ENCODE results near the gene FETUB. TPM values are rescaled to one million over a fixed set of nuclear protein-coding genes. Genes with fewer than 3 reads are reported as not detected.
"Not testable (repeated sequence)": the region's sequence is repeated elsewhere in the genome, so short reads cannot be mapped to it uniquely, and the experiment has no call there.

Gene FETUB
- total RNA-seq, 1 experiment from 2014 or later = not detected

DNA sequence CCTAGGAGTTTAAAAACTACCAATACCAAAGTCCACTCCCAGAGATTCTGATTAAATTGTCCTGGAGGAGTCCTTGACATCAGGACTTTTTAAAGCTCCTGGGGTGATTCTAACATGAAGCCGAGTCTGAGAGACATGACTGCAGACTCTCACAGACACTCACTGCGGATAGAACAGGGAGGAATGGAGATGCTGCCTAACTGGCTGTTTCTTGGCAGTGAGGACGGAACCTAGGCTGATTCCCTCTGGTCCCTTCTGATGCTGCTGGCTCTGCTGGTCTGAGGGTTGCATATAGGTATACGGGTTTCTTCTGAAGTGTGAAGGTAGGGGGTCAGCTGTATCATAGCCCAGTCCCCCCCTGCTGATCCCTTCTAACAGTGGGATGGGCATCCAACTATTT lies 24.3 kb downstream of the FETUB start:
- no peaks in the 10 kb centered on the region for H3K27me3 ChIP-seq (ENCODE audit: control insufficient read depth, insufficient read depth, low read length)
- H3K4me3 ChIP-seq (ENCODE audit: insufficient read depth, low read depth, low read length) = no peak overlapping the region
- no peaks in the 10 kb centered on the region for H3K36me3 ChIP-seq (replicated peaks; ENCODE audit: control insufficient read depth, insufficient read depth, low read length)
- no peak for DNase-seq

DNA sequence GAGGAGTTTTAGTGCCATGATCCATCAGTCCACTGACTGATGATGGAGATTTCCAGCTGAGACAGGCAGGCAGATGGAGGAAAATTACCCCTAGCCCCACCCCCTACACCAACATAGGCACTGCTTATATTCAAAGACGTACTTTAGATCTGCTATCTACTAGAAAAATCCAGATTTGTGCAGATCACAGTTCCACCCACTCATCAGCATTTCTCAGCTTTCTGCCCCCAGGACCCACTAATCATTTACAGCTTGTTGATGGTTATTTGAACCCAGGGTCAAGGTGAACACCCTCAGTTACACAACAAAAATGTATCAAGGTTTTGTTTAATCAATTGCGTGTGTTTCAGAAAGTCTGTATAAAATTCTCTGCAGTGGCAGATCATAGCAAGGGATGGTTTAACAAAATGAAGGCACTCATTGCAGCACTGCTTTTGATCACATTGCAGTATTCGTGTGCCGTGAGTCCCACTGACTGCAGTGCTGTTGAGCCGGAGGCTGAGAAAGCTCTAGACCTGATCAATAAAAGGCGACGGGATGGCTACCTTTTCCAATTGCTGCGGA lies 25.5 kb downstream of the FETUB start, which contains the start of gene HRG:
TSS of gene HRG (plus strand) at position 390 of the 564 bp plus-strand sequence. CDS start at position 408, 18 bp downstream.
- no peak for DNase-seq
- H3K4me3 ChIP-seq (ENCODE audit: insufficient read depth, low read depth, low read length) = no peak within 1 kb of the TSS
- no peaks in the 10 kb centered on the region for H3K27me3 ChIP-seq (ENCODE audit: control insufficient read depth, insufficient read depth, low read length)
- no peaks in the 10 kb centered on the region for H3K36me3 ChIP-seq (replicated peaks; ENCODE audit: control insufficient read depth, insufficient read depth, low read length)

DNA sequence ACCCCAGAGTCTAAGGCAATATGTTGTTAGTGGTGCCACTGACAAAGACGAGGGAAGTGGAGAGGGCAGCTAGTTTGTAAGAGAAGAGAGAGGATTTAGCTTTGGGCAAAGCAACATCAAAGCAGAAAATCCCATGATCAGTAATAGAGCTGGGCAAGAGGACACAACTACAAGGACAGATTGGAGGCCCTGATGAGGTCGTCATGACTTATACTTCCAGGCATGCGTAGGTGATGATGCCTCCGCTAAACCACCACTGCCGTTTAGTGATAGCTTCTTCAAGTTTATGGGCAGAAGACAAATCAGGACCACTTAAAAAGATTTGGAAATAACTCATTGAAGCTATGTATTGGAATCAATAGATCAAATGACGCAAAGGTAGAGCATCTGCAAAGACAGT lies 28.2 kb downstream of the FETUB start:
- Histone ChIP-seq H3K27me3 (ENCODE audit: control insufficient read depth, insufficient read depth, low read length) (no peaks in the 10 kb centered on the region), H3K4me3 (ENCODE audit: insufficient read depth, low read depth, low read length) (no peak overlapping the region), H3K36me3 (replicated peaks; ENCODE audit: control insufficient read depth, insufficient read depth, low read length) (no peaks in the 10 kb centered on the region)
- no peak for DNase-seq

DNA sequence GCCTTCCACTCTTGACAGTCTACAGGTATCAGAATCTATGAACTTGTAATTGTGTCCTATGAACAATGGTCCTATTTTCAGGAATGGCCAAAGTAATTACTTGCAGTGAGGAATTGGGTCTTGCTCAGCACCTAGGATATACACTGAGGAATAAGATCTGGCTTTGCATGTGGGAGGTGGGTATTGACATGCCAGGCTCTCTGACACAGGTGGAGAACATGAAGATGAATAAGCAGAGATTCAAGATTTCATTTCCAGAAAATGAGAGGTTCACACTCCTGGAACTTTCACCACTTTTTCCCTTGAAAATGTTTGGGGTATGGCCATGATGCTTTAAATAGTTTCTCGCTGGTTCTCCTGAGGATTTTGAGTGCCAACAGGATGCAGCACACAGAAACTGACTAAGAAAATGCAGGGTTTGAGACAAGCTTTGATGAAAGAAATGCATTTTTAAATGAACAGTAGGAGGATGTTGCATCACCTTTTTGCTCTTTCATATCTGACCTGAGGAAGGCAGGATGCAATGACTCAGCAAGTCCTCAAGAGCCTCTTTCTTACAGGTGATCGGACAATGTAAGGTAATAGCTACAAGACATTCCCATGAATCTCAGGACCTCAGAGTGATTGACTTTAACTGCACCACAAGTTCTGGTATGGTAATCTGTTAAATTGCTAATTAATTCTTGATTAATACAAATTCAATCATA lies 29.3 kb downstream of the FETUB start:
- H3K27me3 ChIP-seq (ENCODE audit: control insufficient read depth, insufficient read depth, low read length) = no peaks in the 10 kb centered on the region
- DNase-seq = no peak
- no peak overlapping the region for H3K4me3 ChIP-seq (ENCODE audit: insufficient read depth, low read depth, low read length)
- no peaks in the 10 kb centered on the region for H3K36me3 ChIP-seq (replicated peaks; ENCODE audit: control insufficient read depth, insufficient read depth, low read length)

DNA sequence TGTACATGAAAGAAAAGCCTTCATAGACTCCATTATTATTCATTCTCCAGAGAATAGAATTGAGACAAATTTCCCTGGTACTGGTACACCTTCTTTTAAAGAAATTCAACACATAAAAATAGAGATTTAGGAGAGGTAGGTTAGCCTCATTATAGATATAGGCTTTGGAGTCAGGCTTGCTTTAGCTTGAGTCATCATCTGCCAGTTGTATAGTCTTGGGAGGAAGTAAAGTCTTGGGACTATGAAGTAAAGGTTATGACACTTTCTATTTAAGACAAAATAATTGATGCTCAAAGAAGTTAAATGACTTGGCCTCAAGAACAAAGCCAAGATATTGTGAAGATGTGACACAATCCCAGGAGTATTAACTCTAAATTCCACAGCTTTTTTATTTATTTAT lies 30.0 kb downstream of the FETUB start:
- H3K36me3 ChIP-seq (replicated peaks; ENCODE audit: control insufficient read depth, insufficient read depth, low read length) = no peaks in the 10 kb centered on the region
- DNase-seq = no peak
- no peak overlapping the region for H3K4me3 ChIP-seq (ENCODE audit: insufficient read depth, low read depth, low read length)
- no peaks in the 10 kb centered on the region for H3K27me3 ChIP-seq (ENCODE audit: control insufficient read depth, insufficient read depth, low read length)

DNA sequence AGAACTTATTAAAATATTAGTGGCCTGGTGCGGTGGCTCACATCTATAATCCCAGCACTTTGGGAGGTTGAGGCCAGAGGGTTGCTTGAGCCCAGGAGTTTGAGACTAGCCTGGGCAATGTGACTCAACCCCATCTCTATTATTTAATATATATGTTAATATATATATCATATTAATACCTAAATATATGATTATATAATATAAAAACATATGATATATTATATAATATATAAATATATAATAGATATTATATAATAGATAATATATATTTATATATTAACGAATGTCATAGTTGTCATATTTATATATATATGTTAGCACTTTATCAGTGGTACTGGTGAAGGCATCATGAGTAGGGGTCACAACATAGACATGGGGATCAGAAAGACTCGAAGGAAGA lies 30.9 kb downstream of the FETUB start:
- no peak overlapping the region for H3K4me3 ChIP-seq (ENCODE audit: insufficient read depth, low read depth, low read length)
- no peaks in the 10 kb centered on the region for H3K36me3 ChIP-seq (replicated peaks; ENCODE audit: control insufficient read depth, insufficient read depth, low read length)
- DNase-seq = no peak
- H3K27me3 ChIP-seq (ENCODE audit: control insufficient read depth, insufficient read depth, low read length) = no peaks in the 10 kb centered on the region

DNA sequence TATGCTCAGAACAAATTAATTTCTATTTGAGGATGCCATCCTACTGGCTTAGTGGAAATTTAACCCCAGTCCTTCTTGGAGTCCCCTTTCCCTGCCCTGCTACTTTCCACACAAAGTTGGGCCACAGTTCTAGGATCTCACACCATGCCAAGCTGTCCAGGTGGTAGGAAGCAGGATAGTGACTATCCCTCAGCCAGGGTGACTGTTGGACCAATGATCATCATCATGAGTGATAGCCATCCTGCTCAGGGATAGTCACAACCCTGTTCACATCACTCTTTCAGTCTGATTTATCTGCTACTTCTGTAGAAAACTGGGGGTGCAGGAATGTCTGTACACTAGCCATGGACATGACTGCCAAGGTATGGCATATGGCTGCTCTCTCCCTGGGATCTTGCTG lies 38.4 kb downstream of the FETUB start:
- Histone ChIP-seq H3K27me3 (ENCODE audit: control insufficient read depth, insufficient read depth, low read length) (no peaks in the 10 kb centered on the region), H3K4me3 (ENCODE audit: insufficient read depth, low read depth, low read length) (no peak overlapping the region), H3K36me3 (replicated peaks; ENCODE audit: control insufficient read depth, insufficient read depth, low read length) (no peaks in the 10 kb centered on the region)
- no peak for DNase-seq

DNA sequence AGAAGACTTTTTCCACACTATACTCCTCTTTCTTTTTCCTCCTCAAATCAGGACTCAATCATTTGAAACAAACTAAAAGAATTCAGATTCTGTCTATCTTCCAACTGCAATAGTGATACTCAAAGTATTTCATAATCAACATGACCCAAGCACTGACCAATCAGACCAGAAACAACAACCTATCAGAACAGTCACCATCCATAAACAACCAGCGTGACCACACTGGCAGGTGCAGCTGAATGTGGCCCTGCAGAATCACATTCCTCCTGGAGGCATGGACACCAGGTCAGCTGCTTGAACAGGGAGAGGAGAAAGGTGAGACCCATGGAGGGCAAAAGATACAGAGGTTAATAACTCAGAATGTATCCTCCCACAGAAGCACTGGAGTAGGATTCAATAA lies 39.0 kb downstream of the FETUB start:
- Histone ChIP-seq H3K27me3 (ENCODE audit: control insufficient read depth, insufficient read depth, low read length) (no peaks in the 10 kb centered on the region), H3K4me3 (ENCODE audit: insufficient read depth, low read depth, low read length) (no peak overlapping the region), H3K36me3 (replicated peaks; ENCODE audit: control insufficient read depth, insufficient read depth, low read length) (no peaks in the 10 kb centered on the region)
- DNase-seq = no peak

DNA sequence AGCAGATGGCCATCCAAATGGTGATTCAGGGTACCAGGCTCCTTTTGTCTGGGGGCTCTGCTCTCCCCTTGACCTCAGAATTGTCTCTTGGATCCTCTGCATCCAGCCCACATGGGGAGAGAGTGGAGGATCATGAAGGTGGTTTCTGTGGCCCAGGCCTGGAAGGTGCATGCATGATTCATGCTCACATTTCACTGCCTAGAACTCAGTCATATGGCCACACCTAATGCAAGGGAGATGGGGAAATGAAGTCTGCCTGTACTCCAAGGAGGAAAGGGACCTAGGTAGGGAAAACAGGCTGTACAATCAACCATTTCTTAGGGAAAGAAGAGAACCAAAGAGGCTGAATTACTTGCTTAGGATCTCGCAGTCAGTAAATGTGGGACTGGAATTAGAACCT lies 40.7 kb downstream of the FETUB start:
- no peaks in the 10 kb centered on the region for H3K36me3 ChIP-seq (replicated peaks; ENCODE audit: control insufficient read depth, insufficient read depth, low read length)
- H3K27me3 ChIP-seq (ENCODE audit: control insufficient read depth, insufficient read depth, low read length) = no peaks in the 10 kb centered on the region
- DNase-seq = no peak
- H3K4me3 ChIP-seq (ENCODE audit: insufficient read depth, low read depth, low read length) = no peak overlapping the region

DNA sequence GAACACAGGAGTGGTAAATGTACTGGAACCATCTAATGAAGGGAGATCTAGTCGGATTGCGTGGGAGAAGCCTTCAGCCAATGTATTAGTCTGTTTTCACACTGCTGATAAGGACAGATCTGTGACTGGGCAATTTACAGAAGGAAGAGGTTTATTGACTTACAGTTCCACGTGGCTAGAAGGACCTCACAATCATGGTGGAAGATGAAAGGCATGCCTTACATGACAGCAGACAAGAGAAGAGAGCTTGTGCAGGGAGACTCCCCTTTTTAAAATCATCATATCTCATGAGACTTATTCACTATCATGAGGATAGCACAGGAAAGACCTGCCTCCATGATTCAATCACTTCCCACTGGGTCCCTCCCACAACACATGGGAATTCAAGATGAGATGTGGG lies 42.6 kb downstream of the FETUB start:
- no peaks in the 10 kb centered on the region for H3K27me3 ChIP-seq (ENCODE audit: control insufficient read depth, insufficient read depth, low read length)
- H3K36me3 ChIP-seq (replicated peaks; ENCODE audit: control insufficient read depth, insufficient read depth, low read length) = no peaks in the 10 kb centered on the region
- H3K4me3 ChIP-seq (ENCODE audit: insufficient read depth, low read depth, low read length) = no peak overlapping the region
- no peak for DNase-seq

DNA sequence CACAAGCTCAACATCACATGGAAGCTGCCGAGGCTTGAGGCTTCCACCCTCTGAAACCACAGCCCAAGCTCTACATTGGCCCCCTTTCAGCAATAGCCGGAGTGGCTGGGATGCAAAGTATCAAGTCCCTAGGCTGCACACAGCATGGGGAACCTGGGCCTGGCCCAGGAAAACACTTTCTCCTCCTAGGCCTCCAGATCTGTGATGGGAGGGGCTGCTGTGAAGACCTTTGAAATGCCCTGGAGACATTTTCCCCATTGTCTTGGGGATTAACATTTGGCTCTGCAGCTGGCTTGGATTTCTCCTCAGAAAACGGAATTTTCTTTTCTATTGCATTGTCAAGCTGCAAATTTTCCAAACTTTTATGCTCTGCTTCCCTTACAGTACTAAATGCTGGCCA lies 43.8 kb downstream of the FETUB start:
- no peaks in the 10 kb centered on the region for H3K36me3 ChIP-seq (replicated peaks; ENCODE audit: control insufficient read depth, insufficient read depth, low read length)
- DNase-seq = no peak
- no peak overlapping the region for H3K4me3 ChIP-seq (ENCODE audit: insufficient read depth, low read depth, low read length)
- H3K27me3 ChIP-seq (ENCODE audit: control insufficient read depth, insufficient read depth, low read length) = no peaks in the 10 kb centered on the region

DNA sequence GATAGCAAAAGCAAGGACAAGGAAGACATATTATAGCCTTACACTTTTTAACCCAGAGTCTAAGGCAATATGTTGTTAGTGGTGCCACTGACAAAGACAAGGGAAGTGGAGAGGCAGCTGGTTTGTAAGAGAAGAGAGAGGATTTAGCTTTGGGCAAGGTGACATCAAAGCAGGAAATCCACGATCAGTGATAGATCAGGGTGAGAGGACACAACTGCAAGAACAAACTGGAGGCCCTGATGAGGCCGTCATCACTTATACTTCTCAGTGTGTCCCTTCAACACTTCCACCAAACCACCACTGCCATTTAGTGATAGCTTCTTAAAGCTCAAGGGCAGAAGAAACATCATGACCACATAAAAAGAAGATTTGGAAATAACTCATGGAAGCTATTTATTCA lies 46.3 kb downstream of the FETUB start:
- H3K4me3 ChIP-seq (ENCODE audit: insufficient read depth, low read depth, low read length); H3K27me3 ChIP-seq (ENCODE audit: control insufficient read depth, insufficient read depth, low read length); DNase-seq; H3K36me3 ChIP-seq (replicated peaks; ENCODE audit: control insufficient read depth, insufficient read depth, low read length): not testable (repeated sequence)

DNA sequence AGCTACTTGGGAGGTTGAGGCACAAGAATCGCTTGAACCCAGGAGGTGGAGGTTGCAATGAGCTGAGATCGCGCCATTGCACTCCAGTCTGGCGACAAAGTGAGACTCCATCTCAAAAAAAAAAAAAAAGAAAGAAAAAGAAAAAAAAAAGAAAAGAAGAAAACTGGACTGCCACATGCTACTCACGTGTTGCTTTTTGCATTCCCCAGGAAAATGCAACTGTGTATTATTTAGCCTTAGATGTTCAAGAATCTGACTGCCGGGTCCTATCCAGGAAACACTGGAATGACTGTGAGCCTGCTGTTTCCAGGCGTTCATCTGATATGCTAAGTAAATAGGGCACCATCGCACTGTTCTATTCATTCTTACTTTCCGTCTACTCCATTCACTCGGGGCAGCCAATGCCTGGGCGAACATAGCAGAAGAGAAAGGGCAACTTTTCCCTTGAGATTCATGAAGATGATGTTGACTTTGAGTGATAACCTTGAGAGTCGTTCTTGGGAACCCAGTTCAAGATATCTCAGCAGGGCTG lies 47.0 kb downstream of the FETUB start:
- no peaks in the 10 kb centered on the region for H3K36me3 ChIP-seq (replicated peaks; ENCODE audit: control insufficient read depth, insufficient read depth, low read length)
- H3K4me3 ChIP-seq (ENCODE audit: insufficient read depth, low read depth, low read length) = no peak overlapping the region
- no peak for DNase-seq
- no peaks in the 10 kb centered on the region for H3K27me3 ChIP-seq (ENCODE audit: control insufficient read depth, insufficient read depth, low read length)

DNA sequence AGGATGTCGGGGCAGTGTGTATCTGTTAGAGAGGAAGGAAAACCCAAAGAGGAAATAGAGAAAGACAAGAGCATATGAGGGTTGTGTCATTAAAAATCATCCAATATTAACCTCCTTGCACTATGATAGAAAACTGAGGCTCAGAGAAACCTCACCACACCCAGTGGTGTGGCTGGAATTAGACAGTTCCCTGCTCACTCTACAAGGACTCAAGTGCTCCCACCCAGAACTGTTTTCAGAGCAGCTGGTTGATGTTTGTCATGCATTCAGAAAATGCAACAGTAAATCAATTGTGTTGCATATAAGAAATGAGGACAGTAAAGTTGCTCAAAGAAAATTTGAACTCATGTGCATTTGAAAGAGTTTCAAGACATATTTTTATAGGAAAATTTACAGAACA lies 50.1 kb downstream of the FETUB start:
- not testable (repeated sequence) for H3K36me3 ChIP-seq (replicated peaks; ENCODE audit: control insufficient read depth, insufficient read depth, low read length); H3K27me3 ChIP-seq (ENCODE audit: control insufficient read depth, insufficient read depth, low read length); DNase-seq; H3K4me3 ChIP-seq (ENCODE audit: insufficient read depth, low read depth, low read length)

DNA sequence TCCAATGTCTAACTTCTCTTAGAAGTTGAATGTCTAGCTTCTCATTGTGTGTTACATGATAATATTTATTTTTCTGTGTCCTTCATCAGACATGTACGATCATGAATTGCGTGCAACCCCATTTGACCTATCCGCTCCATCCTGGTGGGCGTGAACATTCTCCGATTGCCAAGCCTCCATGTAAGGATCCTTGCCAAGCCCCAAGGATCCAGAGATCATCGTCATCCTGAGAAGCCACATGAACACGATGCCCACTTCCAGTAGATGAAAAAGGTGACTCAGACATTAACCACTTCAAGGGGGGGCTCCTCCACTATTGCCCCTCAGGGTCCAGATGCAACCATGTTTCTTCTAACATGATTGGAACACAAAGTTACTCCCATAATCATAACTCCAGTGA lies 51.5 kb downstream of the FETUB start:
- no peak for DNase-seq
- H3K4me3 ChIP-seq (ENCODE audit: insufficient read depth, low read depth, low read length) = no peak overlapping the region
- no peaks in the 10 kb centered on the region for H3K36me3 ChIP-seq (replicated peaks; ENCODE audit: control insufficient read depth, insufficient read depth, low read length)
- no peaks in the 10 kb centered on the region; the same call in 1 of the 2 replicates for H3K27me3 ChIP-seq (ENCODE audit: control insufficient read depth, insufficient read depth, low read length)
